Brain microvascular endothelial cell (primary cell): Measurements from ENCODE around the gene NPC1.
A peak's percentile ranks its signal among the peaks of the same experiment; 100 is the strongest.

Experiments used
- DNase-seq: peaks from one replicate; pipeline ENCODE4 v3.0.0-alpha.2; 2020
- H3K27ac ChIP-seq: fragments of 250-450 bp; sonication (Bioruptor Pico); 2 replicates; pipeline ENCODE4 v1.5.1; 2020; ENCODE audit warnings: mild to moderate bottlenecking, moderate library complexity
- H3K27me3 ChIP-seq: fragments of 250-450 bp; sonication (Bioruptor Pico); replicated peaks from 2 replicates; pipeline ENCODE4 v1.5.1; 2020; ENCODE audit warnings: mild to moderate bottlenecking
- H3K36me3 ChIP-seq: fragments of 250-450 bp; sonication (Bioruptor Pico); replicated peaks from 2 replicates; pipeline ENCODE4 v1.5.1; 2020; ENCODE audit warnings: mild to moderate bottlenecking
- H3K4me3 ChIP-seq: 2 replicates; pipeline ENCODE4 v1.5.1; 2011; ENCODE audit warnings: low read depth, mild to moderate bottlenecking, control low read depth, low read length, moderate library complexity
- in situ Hi-C: cut with HindIII; loops from 2 replicates; pipeline ENCODE4 v1.10.0; 2017; ENCODE audit warnings: low sequenced_read_pairs, low pct_ligation_motif_present
- TF ChIP-seq, protein P1 (sequence below): IDR thresholded peaks from 2 replicates; pipeline ENCODE4 v1.5.1; 2011; ENCODE audit warnings: low read depth, mild to moderate bottlenecking, moderate library complexity, low read length, control low read depth, inconsistent platforms; ENCODE audit errors: missing control alignments

Gene NPC1

GRCh38 chr18:23523429-23524212, 62.7 kb downstream of the NPC1 start:
- H3K27me3 ChIP-seq = no peaks in the 10 kb centered on the region
- H3K36me3 ChIP-seq = peaks cover 63% of the 10 kb centered on the region
- in situ Hi-C loops = no loop called here
- H3K27ac ChIP-seq = no peak overlapping the region
- TF ChIP-seq, protein P1, sequence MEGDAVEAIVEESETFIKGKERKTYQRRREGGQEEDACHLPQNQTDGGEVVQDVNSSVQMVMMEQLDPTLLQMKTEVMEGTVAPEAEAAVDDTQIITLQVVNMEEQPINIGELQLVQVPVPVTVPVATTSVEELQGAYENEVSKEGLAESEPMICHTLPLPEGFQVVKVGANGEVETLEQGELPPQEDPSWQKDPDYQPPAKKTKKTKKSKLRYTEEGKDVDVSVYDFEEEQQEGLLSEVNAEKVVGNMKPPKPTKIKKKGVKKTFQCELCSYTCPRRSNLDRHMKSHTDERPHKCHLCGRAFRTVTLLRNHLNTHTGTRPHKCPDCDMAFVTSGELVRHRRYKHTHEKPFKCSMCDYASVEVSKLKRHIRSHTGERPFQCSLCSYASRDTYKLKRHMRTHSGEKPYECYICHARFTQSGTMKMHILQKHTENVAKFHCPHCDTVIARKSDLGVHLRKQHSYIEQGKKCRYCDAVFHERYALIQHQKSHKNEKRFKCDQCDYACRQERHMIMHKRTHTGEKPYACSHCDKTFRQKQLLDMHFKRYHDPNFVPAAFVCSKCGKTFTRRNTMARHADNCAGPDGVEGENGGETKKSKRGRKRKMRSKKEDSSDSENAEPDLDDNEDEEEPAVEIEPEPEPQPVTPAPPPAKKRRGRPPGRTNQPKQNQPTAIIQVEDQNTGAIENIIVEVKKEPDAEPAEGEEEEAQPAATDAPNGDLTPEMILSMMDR = no peak
- peak; percentile 34 for DNase-seq
- no peak overlapping the region for H3K4me3 ChIP-seq

GRCh38 chr18:23521907-23522306, 64.4 kb downstream of the NPC1 start:
- in situ Hi-C loops = no loop called here
- Histone ChIP-seq H3K27me3 (no peaks in the 10 kb centered on the region), H3K4me3 (no peak overlapping the region), H3K27ac (no peak overlapping the region), H3K36me3 (peaks cover 60% of the 10 kb centered on the region)
- DNase-seq = no peak
- TF ChIP-seq, protein P1 = no peak

DNA sequence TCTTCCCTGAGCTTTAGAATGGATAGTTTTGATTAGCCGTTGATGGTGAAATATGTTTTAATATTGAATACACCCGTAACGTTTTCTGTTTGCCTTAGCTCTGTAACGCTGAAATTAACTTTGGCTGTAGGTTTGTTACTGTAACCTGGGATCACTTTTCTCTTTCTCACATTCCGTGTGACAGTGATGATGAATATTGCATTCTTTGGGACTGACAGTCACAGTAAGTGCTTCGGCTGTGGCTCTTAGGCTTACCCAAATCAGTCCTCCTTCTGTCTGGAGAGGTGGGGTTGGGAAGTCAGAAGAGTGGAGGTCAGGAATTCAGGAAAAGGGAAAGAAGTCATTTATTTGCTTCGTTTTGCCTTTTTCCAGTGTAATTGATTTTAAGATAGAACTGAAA, 65.0 kb downstream of the NPC1 start:
- peaks cover 56% of the 10 kb centered on the region for H3K36me3 ChIP-seq
- H3K27ac ChIP-seq = no peak overlapping the region
- DNase-seq = no peak
- TF ChIP-seq, protein P1 = no peak
- no peak overlapping the region for H3K4me3 ChIP-seq
- in situ Hi-C loops = no loop called here
- H3K27me3 ChIP-seq = no peaks in the 10 kb centered on the region

DNA sequence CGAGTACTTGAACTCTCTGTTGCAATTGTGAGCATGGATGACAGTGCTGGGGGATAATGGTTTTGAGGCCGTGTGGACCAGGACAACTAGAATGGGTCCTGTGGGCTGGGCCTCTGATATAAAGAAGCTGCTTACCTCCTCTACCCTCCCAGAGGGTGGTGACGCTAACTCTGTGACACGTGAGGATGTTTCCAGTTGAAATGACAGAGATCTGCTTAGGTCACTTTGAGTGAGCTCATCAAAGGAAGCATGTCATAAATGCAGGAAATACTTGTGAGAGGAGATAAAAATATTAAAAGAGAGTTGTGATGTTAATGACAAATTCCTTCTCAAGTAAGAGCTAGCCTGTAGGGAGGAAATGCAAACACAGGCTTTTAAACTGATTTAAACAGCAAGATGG, 66.6 kb downstream of the NPC1 start:
- H3K36me3 ChIP-seq = peaks cover 50% of the 10 kb centered on the region
- no peak overlapping the region for H3K4me3 ChIP-seq
- no peak overlapping the region for H3K27ac ChIP-seq
- no peaks in the 10 kb centered on the region for H3K27me3 ChIP-seq
- in situ Hi-C loops = no loop called here
- peak; percentile 51 for DNase-seq
- TF ChIP-seq, protein P1 = no peak

DNA sequence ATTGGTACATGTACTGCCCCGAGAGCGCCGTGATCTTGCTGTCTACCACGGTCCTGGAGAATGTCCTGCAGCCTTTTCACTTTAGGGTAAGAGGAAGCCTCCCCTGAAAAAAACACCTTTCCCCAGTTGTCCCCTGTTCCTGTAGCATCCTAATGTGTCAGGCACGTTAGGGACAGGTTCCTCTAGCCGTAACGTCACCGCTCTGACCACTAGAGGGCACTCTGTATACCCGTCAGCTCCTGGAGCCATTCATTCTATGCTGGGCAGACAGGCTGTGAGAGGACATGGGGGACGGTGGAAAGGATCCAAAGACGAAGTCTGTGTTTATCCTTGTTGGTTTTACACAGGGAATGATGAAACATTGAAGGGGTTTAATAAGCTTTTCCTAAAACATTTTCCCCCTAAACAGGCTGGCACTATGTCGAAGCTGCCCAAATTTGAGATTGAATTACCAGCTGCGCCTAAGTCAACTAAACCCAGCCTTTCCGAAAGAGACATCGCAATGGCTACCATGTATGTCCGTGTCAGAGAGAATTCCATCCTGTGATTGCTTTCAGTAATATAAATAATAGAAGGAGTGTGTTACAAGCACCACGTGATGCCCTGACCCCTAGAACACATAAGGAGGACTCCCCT, 70.3 kb downstream of the NPC1 start:
- Histone ChIP-seq H3K4me3 (no peak overlapping the region), H3K36me3 (peaks cover 36% of the 10 kb centered on the region), H3K27ac (no peak overlapping the region), H3K27me3 (no peaks in the 10 kb centered on the region)
- in situ Hi-C loops = no loop called here
- peak; percentile 76 for DNase-seq
- TF ChIP-seq, protein P1 = peak; percentile 98
